ENCODE data around the gene SWSAP1. TPM values are rescaled to one million over a fixed set of nuclear protein-coding genes. Genes with fewer than 3 reads are reported as not detected.

Gene SWSAP1
- total RNA-seq, 1 experiment from 2014 or later, result 2.5 TPM

DNA sequence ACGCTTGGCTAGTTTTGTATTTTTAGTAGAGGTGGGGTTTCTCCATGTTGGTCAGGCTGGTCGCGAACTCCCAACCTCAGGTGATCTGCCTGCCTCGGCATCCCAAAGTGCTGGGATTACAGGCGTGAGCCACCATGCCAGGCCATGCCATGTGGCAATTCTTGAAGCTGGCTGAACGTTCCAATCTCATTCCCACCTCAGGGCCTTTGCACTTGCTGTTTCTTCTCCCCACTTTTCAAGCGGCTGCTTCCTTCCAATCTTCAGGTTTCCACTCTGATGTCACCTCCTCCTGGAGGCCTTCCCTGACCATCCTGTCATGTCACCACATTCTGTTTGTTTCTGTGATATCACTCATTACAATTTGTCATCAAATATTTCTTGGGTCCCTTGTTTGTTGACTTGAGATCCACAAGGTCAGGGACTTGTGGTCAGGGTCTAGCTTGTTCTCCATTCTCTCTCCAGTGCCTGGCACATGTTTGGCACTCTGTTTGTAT lies 5.4 kb downstream of the SWSAP1 start (continued):
- TF ChIP-seq, protein P1, sequence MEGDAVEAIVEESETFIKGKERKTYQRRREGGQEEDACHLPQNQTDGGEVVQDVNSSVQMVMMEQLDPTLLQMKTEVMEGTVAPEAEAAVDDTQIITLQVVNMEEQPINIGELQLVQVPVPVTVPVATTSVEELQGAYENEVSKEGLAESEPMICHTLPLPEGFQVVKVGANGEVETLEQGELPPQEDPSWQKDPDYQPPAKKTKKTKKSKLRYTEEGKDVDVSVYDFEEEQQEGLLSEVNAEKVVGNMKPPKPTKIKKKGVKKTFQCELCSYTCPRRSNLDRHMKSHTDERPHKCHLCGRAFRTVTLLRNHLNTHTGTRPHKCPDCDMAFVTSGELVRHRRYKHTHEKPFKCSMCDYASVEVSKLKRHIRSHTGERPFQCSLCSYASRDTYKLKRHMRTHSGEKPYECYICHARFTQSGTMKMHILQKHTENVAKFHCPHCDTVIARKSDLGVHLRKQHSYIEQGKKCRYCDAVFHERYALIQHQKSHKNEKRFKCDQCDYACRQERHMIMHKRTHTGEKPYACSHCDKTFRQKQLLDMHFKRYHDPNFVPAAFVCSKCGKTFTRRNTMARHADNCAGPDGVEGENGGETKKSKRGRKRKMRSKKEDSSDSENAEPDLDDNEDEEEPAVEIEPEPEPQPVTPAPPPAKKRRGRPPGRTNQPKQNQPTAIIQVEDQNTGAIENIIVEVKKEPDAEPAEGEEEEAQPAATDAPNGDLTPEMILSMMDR (IDR thresholded peaks at IDR 0.05 in 2 of 3, conservative IDR thresholded peaks at IDR 0.05 in 1 of 3; ENCODE audit: borderline replicate concordance in 1 of 3, insufficient read depth in 1 of 3, low read depth in 2 of 3, low read length in 2 of 3), result no peak
- TF ChIP-seq EZH2 (IDR thresholded peaks at IDR 0.05) (no peak), EGR1 (IDR thresholded peaks at IDR 0.05; ENCODE audit: low read depth) (no peak), POLR2A (IDR thresholded peaks at IDR 0.05; ENCODE audit: borderline replicate concordance, extremely low read depth, insufficient read depth, insufficient read length) (no peak), FOSL1 (IDR thresholded peaks at IDR 0.05; ENCODE audit: low read depth) (no peak)
- TF ChIP-seq, protein P2, sequence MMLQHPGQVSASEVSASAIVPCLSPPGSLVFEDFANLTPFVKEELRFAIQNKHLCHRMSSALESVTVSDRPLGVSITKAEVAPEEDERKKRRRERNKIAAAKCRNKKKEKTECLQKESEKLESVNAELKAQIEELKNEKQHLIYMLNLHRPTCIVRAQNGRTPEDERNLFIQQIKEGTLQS (IDR thresholded peaks at IDR 0.05), result no peak

DNA sequence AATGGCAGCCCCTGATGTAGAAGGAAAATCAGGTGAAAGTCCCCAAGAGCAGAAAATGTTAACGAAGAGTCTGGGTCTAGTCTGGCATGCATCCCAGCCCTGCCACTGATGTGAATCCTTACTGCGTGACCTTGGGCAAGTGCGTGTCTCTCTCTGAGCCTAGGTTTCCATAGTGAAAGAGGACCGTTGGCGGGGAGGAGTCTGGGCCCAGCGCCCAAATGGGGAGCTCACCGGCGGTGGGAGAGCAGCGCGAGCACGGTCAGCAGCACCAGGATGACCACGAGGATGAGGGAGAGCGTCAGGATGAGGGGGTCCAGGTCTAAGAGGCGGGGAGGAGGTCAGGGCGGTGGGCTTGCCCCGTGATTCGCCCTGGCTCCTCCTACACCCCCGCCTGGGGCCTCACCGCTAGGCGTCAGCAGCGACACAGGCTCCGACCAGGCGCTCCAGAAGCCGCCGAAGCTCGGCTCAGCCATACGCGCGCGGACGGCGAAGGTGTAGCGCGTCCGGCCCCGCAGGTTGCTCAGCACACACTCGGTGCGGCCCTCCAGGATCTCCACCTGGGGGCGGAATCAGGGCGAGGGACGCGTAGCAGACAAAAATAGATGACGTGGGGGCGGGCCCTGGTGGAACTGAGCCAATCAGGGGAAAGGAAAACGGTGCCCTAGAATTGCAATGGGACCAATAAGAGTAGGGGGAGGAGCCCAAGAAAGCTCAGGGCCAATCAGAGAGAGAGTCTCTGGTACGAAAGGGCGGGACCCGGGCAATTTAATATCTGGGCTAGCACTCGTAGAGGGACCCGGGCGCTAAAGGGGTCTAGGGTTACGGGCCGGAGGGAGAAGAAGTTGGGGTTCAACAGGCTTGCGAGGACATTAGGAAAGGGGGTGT lies 6.4 kb downstream of the SWSAP1 start:
- H3K4me3 ChIP-seq (replicated peaks in 1 of 2; ENCODE audit: low read depth in 1 of 2, low read length in 2 of 2), result peak overlapping the region; percentile 69 to 71
- no TSS peak for BruUV-seq (replicated peaks)
- RAD21 ChIA-PET (ENCODE audit: low non-redundant PET in 1 of 2, low total read pairs in 2 of 2, uncharacterized antibody in 2 of 2, unreplicated experiment in 2 of 2), result interaction anchor here (0.7 to 1.3 kb wide), 7 partner anchors 36 to 101 kb away, joined by 3 to 9 read pairs (median 3); partner anchors contain the start of genes PRKCSH (in 2 of the 2), ODAD3 (in 1 of the 2) and RGL3 (in 1 of the 2)
- no peaks in the 10 kb centered on the region for H3K36me3 ChIP-seq (ENCODE audit: control insufficient read depth in 1 of 2, insufficient read depth in 2 of 2, low read length in 2 of 2)
- peak overlapping the region; percentile 97 for H3K4me2 ChIP-seq (ENCODE audit: low read length)
- no peak overlapping the region for H2AFZ ChIP-seq (ENCODE audit: low read depth, low read length, poor library complexity, severe bottlenecking)
- intact Hi-C loops (cut with micrococcal nuclease), result loop anchor here (1.0 to 5.0 kb wide), 2 partner anchors 54 to 89 kb away; partner anchors contain the start of genes ODAD3 and PRKCSH
- ATAC-seq, result peak; percentile 70
- H3K79me2 ChIP-seq (ENCODE audit: insufficient read depth, low read length), result peaks cover 4% of the 10 kb centered on the region; the same call in 1 of the 2 replicates
- H3K9me2 ChIP-seq (ENCODE audit: insufficient read depth), result no peaks in the 10 kb centered on the region
- POLR2A ChIA-PET, result interaction anchor here (0.6 to 1.9 kb wide), 22 partner anchors 9 to 243 kb away, joined by 3 to 15 read pairs (median 4); partner anchors contain the start of genes CCDC159, ODAD3, PRKCSH and RAB3D
- H3K9ac ChIP-seq (ENCODE audit: low read length), result peak overlapping the region; percentile 79
- H4K20me1 ChIP-seq (ENCODE audit: insufficient read depth), result no peaks in the 10 kb centered on the region
- H3K27me3 ChIP-seq (ENCODE audit: insufficient read depth, low read length), result no peaks in the 10 kb centered on the region
- DNase-seq (ENCODE audit: low read depth, low spot score), result peak; percentile 97
- CTCF ChIA-PET, result interaction anchor here (0.6 to 4.4 kb wide), 34 partner anchors 10 to 439 kb away, joined by 3 to 48 read pairs (median 4); partner anchors contain the start of genes CCDC159, ECSIT, ODAD3 and PRKCSH
- peaks cover 48 to 80% of the 10 kb centered on the region in 2 experiments for H3K4me1 ChIP-seq (ENCODE audit: control insufficient read depth in 1 of 2, insufficient read depth in 2 of 2, low read length in 2 of 2)
- H3K9me3 ChIP-seq (ENCODE audit: control insufficient read depth in 1 of 2, insufficient read depth in 1 of 2, low read depth in 1 of 2, low read length in 2 of 2), result no peaks in the 10 kb centered on the region
- peak overlapping the region; percentile 81 for H3K27ac ChIP-seq (ENCODE audit: low read depth, low read length)
- TF ChIP-seq RAD21 (IDR thresholded peaks at IDR 0.05; ENCODE audit: low read depth) (no peak), FOSL1 (IDR thresholded peaks at IDR 0.05; ENCODE audit: low read depth) (no peak), CBX3 (IDR thresholded peaks at IDR 0.05; ENCODE audit: low read depth) (no peak), ZNF274 (IDR thresholded peaks at IDR 0.05; ENCODE audit: low read depth, low read length) (no peak), TCF7L2 (IDR thresholded peaks at IDR 0.05; ENCODE audit: borderline replicate concordance, extremely low read depth, insufficient read depth, insufficient read length) (peak; percentile 19), POLR2A (IDR thresholded peaks at IDR 0.05; ENCODE audit: borderline replicate concordance, extremely low read depth, insufficient read depth, insufficient read length) (peak; percentile 95), SRF (IDR thresholded peaks at IDR 0.05; ENCODE audit: low read depth) (no peak), EGR1 (IDR thresholded peaks at IDR 0.05; ENCODE audit: low read depth) (no peak), EZH2 (IDR thresholded peaks at IDR 0.05) (no peak), YY1 (IDR thresholded peaks at IDR 0.05; ENCODE audit: extremely low read depth, insufficient replicate concordance, low read depth, low read length) (peak; percentile 25), SP1 (IDR thresholded peaks at IDR 0.05; ENCODE audit: low read depth) (no peak), SIN3A (IDR thresholded peaks at IDR 0.05; ENCODE audit: low read depth) (no peak), CEBPB (IDR thresholded peaks at IDR 0.05; ENCODE audit: low read depth) (no peak)
- TF ChIP-seq, protein P3, sequence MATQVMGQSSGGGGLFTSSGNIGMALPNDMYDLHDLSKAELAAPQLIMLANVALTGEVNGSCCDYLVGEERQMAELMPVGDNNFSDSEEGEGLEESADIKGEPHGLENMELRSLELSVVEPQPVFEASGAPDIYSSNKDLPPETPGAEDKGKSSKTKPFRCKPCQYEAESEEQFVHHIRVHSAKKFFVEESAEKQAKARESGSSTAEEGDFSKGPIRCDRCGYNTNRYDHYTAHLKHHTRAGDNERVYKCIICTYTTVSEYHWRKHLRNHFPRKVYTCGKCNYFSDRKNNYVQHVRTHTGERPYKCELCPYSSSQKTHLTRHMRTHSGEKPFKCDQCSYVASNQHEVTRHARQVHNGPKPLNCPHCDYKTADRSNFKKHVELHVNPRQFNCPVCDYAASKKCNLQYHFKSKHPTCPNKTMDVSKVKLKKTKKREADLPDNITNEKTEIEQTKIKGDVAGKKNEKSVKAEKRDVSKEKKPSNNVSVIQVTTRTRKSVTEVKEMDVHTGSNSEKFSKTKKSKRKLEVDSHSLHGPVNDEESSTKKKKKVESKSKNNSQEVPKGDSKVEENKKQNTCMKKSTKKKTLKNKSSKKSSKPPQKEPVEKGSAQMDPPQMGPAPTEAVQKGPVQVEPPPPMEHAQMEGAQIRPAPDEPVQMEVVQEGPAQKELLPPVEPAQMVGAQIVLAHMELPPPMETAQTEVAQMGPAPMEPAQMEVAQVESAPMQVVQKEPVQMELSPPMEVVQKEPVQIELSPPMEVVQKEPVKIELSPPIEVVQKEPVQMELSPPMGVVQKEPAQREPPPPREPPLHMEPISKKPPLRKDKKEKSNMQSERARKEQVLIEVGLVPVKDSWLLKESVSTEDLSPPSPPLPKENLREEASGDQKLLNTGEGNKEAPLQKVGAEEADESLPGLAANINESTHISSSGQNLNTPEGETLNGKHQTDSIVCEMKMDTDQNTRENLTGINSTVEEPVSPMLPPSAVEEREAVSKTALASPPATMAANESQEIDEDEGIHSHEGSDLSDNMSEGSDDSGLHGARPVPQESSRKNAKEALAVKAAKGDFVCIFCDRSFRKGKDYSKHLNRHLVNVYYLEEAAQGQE (IDR thresholded peaks at IDR 0.05; ENCODE audit: low read depth), result no peak
- TF ChIP-seq, protein P4, sequence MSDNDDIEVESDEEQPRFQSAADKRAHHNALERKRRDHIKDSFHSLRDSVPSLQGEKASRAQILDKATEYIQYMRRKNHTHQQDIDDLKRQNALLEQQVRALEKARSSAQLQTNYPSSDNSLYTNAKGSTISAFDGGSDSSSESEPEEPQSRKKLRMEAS (IDR thresholded peaks at IDR 0.05), result no peak
